NT2/D1 (cell line): ENCODE data around the gene CKAP4.
A peak's percentile ranks its signal among the peaks of the same experiment; 100 is the strongest.
"Not testable (repeated sequence)": the region's sequence is repeated elsewhere in the genome, so short reads cannot be mapped to it uniquely, and the experiment has no call there.

Source experiments
- DNase-seq: peaks from one replicate; pipeline ENCODE4 v3.0.0-alpha.2; 2011; ENCODE audit warnings: low read depth, low spot score
- H3K27me3 ChIP-seq: 2 replicates; pipeline ENCODE4 v1.6.0; 2011; ENCODE audit warnings: mild to moderate bottlenecking; ENCODE audit not compliant: insufficient read length, insufficient read depth
- H3K36me3 ChIP-seq: 2 replicates; pipeline ENCODE4 v1.6.1; 2011; ENCODE audit warnings: mild to moderate bottlenecking, low read length, mixed read lengths; ENCODE audit not compliant: insufficient read depth, insufficient read length
- H3K4me1 ChIP-seq: 2 replicates; pipeline ENCODE4 v1.5.1; 2011; ENCODE audit not compliant: insufficient read depth, insufficient read length
- H3K4me3 ChIP-seq: 2 replicates; pipeline ENCODE4 v1.5.1; 2011; ENCODE audit warnings: low read depth; ENCODE audit not compliant: insufficient read length
- H3K9ac ChIP-seq: 2 replicates; pipeline ENCODE4 v1.6.0; 2011; ENCODE audit warnings: low read depth; ENCODE audit not compliant: insufficient read length
- H3K9me3 ChIP-seq: 2 replicates; pipeline ENCODE4 v1.5.1; 2011; ENCODE audit warnings: mild to moderate bottlenecking, low read length; ENCODE audit not compliant: insufficient read depth
- SUZ12 ChIP-seq: IDR thresholded peaks from 2 replicates; pipeline ENCODE4 v1.6.1; 2011; ENCODE audit not compliant: insufficient read length, insufficient read depth; ENCODE audit errors: extremely low read depth
- YY1 ChIP-seq: IDR thresholded peaks from 2 replicates; pipeline ENCODE4 v1.6.1; 2011; ENCODE audit not compliant: insufficient read length, insufficient read depth
- ZNF274 ChIP-seq: IDR thresholded peaks from 2 replicates; pipeline ENCODE4 v1.6.1; 2011; ENCODE audit warnings: mild to moderate bottlenecking, low read depth, low read length

CKAP4 gene

GRCh38 chr12:106288494-106289195 lies 40.8 kb upstream of the CKAP4 start:
- no peak for DNase-seq
- TF ChIP-seq ZNF274 (no peak), SUZ12 (no peak), YY1 (no peak)
- no peaks in the 10 kb centered on the region for H3K9me3 ChIP-seq
- no peaks in the 10 kb centered on the region for H3K36me3 ChIP-seq
- H3K9ac ChIP-seq, result no peak overlapping the region
- H3K4me3 ChIP-seq, result no peak overlapping the region
- no peaks in the 10 kb centered on the region for H3K4me1 ChIP-seq
- H3K27me3 ChIP-seq, result no peaks in the 10 kb centered on the region

DNA sequence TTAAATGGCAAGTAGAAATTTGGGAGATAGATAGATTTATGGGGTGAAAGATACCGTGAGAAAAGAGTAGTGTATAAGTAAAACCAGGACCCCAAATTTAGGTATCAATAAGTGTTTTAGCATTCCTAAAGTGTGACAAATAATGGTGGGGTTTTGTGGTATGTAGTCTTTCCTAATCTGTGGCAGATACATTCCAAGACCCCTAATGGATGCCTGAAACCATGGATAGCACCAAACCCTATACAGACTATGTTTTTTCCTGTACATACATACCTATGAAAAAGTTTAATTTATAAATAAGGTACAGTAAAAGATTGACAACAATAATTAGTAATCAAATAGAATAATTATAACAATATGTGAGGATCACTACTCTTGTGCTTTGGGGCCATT lies 40.3 kb upstream of the CKAP4 start:
- no peak overlapping the region for H3K9ac ChIP-seq
- no peaks in the 10 kb centered on the region for H3K4me1 ChIP-seq

DNA sequence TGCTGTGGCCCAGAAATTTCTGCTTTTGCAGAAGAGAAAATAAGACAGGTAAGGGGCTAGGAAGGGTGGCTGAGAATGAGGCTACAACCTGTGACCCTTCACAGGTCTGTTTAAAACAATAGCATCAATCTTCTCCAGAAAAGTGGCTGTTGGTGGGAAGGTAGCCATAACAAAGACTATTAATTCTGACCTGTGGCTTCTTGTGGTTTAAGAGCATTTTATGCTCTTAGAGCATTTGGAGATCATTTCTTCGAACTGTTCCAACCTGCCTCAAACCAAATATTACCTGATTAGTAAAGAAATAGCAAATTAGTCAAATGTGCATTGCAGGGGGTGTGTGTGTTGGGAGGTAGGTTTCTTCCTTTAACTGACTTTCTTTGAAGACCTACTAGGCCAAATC lies 39.5 kb upstream of the CKAP4 start:
- no peak for TF ChIP-seq YY1
- no peak for TF ChIP-seq SUZ12
- TF ChIP-seq ZNF274, result no peak
- H3K4me3 ChIP-seq, result no peak overlapping the region
- H3K9ac ChIP-seq, result no peak overlapping the region
- no peak for DNase-seq
- no peaks in the 10 kb centered on the region for H3K27me3 ChIP-seq
- no peaks in the 10 kb centered on the region for H3K4me1 ChIP-seq
- no peaks in the 10 kb centered on the region for H3K9me3 ChIP-seq
- no peaks in the 10 kb centered on the region for H3K36me3 ChIP-seq

More for the DNA sequence above, 40.3 kb upstream of the CKAP4 start:
- TF ChIP-seq YY1 (no peak), SUZ12 (no peak)
- DNase-seq, result no peak
- Histone ChIP-seq H3K9me3 (no peaks in the 10 kb centered on the region), H3K4me3 (no peak overlapping the region), H3K27me3 (no peaks in the 10 kb centered on the region), H3K36me3 (no peaks in the 10 kb centered on the region)

DNA sequence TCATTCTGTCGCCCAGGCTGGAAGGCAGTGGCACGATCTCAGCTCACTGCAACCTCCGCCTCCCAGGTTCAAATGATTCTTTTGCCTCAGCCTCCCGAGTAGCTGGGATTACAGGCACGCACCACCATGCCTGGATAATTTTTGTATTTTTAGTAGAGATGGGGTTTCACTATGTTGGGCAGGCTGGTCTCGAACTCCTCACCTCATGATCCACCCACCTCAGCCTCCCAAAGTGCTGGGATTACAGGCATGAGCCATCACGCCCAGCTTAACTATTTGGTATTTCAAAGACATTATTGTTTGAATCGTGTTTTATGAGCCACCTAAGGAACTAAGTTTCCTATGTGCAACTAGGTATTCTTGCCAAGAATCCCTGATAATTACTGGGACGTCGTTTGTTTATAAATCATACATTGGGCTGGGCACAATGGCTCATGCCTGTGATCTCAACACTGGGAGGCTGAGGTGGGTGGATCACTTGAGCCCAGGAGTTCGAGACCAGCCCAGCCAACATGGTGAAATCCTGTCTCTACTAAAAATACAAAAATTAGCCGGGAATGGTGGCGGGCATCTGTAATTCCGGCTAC lies 38.8 kb upstream of the CKAP4 start:
- not testable (repeated sequence) for H3K9ac ChIP-seq, DNase-seq, H3K27me3 ChIP-seq, H3K36me3 ChIP-seq, H3K9me3 ChIP-seq, H3K4me3 ChIP-seq, H3K4me1 ChIP-seq

- DNase-seq, result no peak
- H3K9ac ChIP-seq, result no peak overlapping the region
- no peaks in the 10 kb centered on the region for H3K36me3 ChIP-seq
- TF ChIP-seq ZNF274 (no peak), YY1 (no peak), SUZ12 (no peak)
- H3K4me3 ChIP-seq, result no peak overlapping the region
- no peaks in the 10 kb centered on the region for H3K4me1 ChIP-seq
- no peaks in the 10 kb centered on the region for H3K27me3 ChIP-seq
- H3K9me3 ChIP-seq, result no peaks in the 10 kb centered on the region
These were observed 38.2 kb upstream of the CKAP4 start for GRCh38 chr12:106285982-106286381.

- no peaks in the 10 kb centered on the region for H3K27me3 ChIP-seq
- no peak for DNase-seq
- H3K4me1 ChIP-seq, result no peaks in the 10 kb centered on the region
- TF ChIP-seq YY1 (no peak), ZNF274 (no peak), SUZ12 (no peak)
- H3K4me3 ChIP-seq, result no peak overlapping the region
- H3K36me3 ChIP-seq, result no peaks in the 10 kb centered on the region
- no peaks in the 10 kb centered on the region for H3K9me3 ChIP-seq
- no peak overlapping the region for H3K9ac ChIP-seq
These were observed 36.7 kb upstream of the CKAP4 start for GRCh38 chr12:106284358-106285105.

- no peaks in the 10 kb centered on the region for H3K4me1 ChIP-seq
- H3K9ac ChIP-seq, result no peak overlapping the region
- no peaks in the 10 kb centered on the region for H3K36me3 ChIP-seq
- TF ChIP-seq ZNF274 (no peak), SUZ12 (no peak), YY1 (no peak)
- no peak overlapping the region for H3K4me3 ChIP-seq
- no peaks in the 10 kb centered on the region for H3K27me3 ChIP-seq
- DNase-seq, result peak; percentile 65
- no peaks in the 10 kb centered on the region for H3K9me3 ChIP-seq
These were observed 34.8 kb upstream of the CKAP4 start for GRCh38 chr12:106282457-106283097.
